CD4-positive, alpha-beta T cell treated with Interleukin-2 at 100 ng/mL for 4 hours (primary cell): ENCODE data around the gene S100PBP.
"Not testable (repeated sequence)": the region's sequence is repeated elsewhere in the genome, so short reads cannot be mapped to it uniquely, and the experiment has no call there.

ENCODE experiments used
- DNase-seq: peaks from one replicate; pipeline ENCODE4 v3.0.0-alpha.2; 2020; ENCODE audit warnings: low spot score

Gene S100PBP

GRCh38 chr1:32786856-32787255, 30.6 kb upstream of the S100PBP start:
- DNase-seq: peak; percentile 23

- not testable (repeated sequence) for DNase-seq
These were observed 28.1 kb upstream of the S100PBP start for GRCh38 chr1:32789356-32789755.

GRCh38 chr1:32791881-32792280, 25.6 kb upstream of the S100PBP start:
- DNase-seq: no peak

GRCh38 chr1:32795763-32796162, 21.7 kb upstream of the S100PBP start:
- DNase-seq: not testable (repeated sequence)

- DNase-seq: peak; percentile 25
These were observed 20.0 kb upstream of the S100PBP start for GRCh38 chr1:32797456-32797855.

GRCh38 chr1:32798191-32798590, 19.3 kb upstream of the S100PBP start:
- no peak for DNase-seq

GRCh38 chr1:32798679-32799416, 18.6 kb upstream of the S100PBP start:
- DNase-seq: peak; percentile 88

GRCh38 chr1:32801096-32801715, 16.2 kb upstream of the S100PBP start:
- DNase-seq: peak; percentile 84

- DNase-seq: not testable (repeated sequence)
These were observed 13.0 kb upstream of the S100PBP start for GRCh38 chr1:32804460-32804859.

GRCh38 chr1:32806290-32806689, 11.2 kb upstream of the S100PBP start:
- no peak for DNase-seq

- no peak for DNase-seq
These were observed 10.4 kb upstream of the S100PBP start for GRCh38 chr1:32806910-32807523.

GRCh38 chr1:32808580-32808979, 8.9 kb upstream of the S100PBP start:
- no peak for DNase-seq

GRCh38 chr1:32810358-32810757, 7.1 kb upstream of the S100PBP start:
- DNase-seq: no peak

- no peak for DNase-seq
These were observed 6.2 kb upstream of the S100PBP start for GRCh38 chr1:32811265-32811664.

- DNase-seq: no peak
These were observed 5.5 kb upstream of the S100PBP start for GRCh38 chr1:32811917-32812316.

- no peak for DNase-seq
These were observed 3.3 kb upstream of the S100PBP start for GRCh38 chr1:32813941-32814739.

- DNase-seq: no peak
These were observed 736 bp upstream of the S100PBP start for GRCh38 chr1:32816676-32817158.

GRCh38 chr1:32817815-32818786, 648 bp downstream of the S100PBP start:
- DNase-seq: peak; percentile 16

GRCh38 chr1:32818804-32819541, 1.5 kb downstream of the S100PBP start:
- DNase-seq: peak; percentile 42

GRCh38 chr1:32825181-32825580, 7.7 kb downstream of the S100PBP start:
- no peak for DNase-seq
